ENCODE results near the gene DARS1.

- TF ChIP-seq CTCF (IDR thresholded peaks at IDR 0.05; ENCODE audit: poor library complexity) (no peak), EZH2 (IDR thresholded peaks at IDR 0.05; ENCODE audit: borderline replicate concordance) (no peak)
These were observed 13.5 kb upstream of the DARS1 start for GRCh38 chr2:135998879-135999278.
